Dendritic cell treated with granulocyte-macrophage colony-stimulating factor and Interleukin-4, amounts not matched to agents 40 ng/mL and 50 ng/mL, for 4 days (primary cell): Measurements from ENCODE around the gene TXNDC8.

Source experiments
- H3K27ac Mint-ChIP-seq: one replicate; pipeline ENCODE4 v1.8.0; 2022; ENCODE audit warnings: mild to moderate bottlenecking, mixed read lengths
- H3K27me3 Mint-ChIP-seq: one replicate; pipeline ENCODE4 v1.8.0; 2022; ENCODE audit warnings: mild to moderate bottlenecking, mixed read lengths
- H3K36me3 Mint-ChIP-seq: one replicate; pipeline ENCODE4 v1.8.0; 2022; ENCODE audit warnings: low read depth, mixed read lengths
- H3K4me1 Mint-ChIP-seq: one replicate; pipeline ENCODE4 v1.8.0; 2022; ENCODE audit warnings: low read depth, mixed read lengths
- H3K4me3 Mint-ChIP-seq: one replicate; pipeline ENCODE4 v1.8.0; 2022; ENCODE audit warnings: mild to moderate bottlenecking, moderate library complexity, mixed read lengths
- H3K9me3 Mint-ChIP-seq: one replicate; pipeline ENCODE4 v1.8.0; 2022; ENCODE audit warnings: mixed read lengths
- intact Hi-C: fragments of 100-400 bp; cut with micrococcal nuclease; formaldehyde crosslinking; loops from one replicate; pipeline ENCODE4 v1.15.0; 2022

Gene TXNDC8

GRCh38 chr9:110256380-110257096, 81.1 kb downstream of the TXNDC8 start, which contains the start of gene TXN:
TXN (minus strand) TSS chr9:110256507; CDS start chr9:110256435, 72 bp downstream.
- H3K4me3 Mint-ChIP-seq = peak within 1 kb of the TSS; percentile 98
- H3K4me1 Mint-ChIP-seq = peaks cover 67% of the 10 kb centered on the region

GRCh38 chr9:110255463-110256379, 81.9 kb downstream of the TXNDC8 start:
- H3K4me1 Mint-ChIP-seq = peaks cover 67% of the 10 kb centered on the region
- no peaks in the 10 kb centered on the region for H3K9me3 Mint-ChIP-seq
- H3K36me3 Mint-ChIP-seq = peaks cover 44% of the 10 kb centered on the region
- H3K27me3 Mint-ChIP-seq = no peaks in the 10 kb centered on the region
- intact Hi-C loops = loop anchor here (10.0 kb wide), 2 partner anchors 69 to 1229 kb away; partner anchors contain the start of gene ECPAS
- peak overlapping the region; percentile 98 for H3K4me3 Mint-ChIP-seq
- H3K27ac Mint-ChIP-seq = peak overlapping the region; percentile 96

More at GRCh38 chr9:110256380-110257096, 81.1 kb downstream of the TXNDC8 start, which contains the start of gene TXN:
- no peaks in the 10 kb centered on the region for H3K27me3 Mint-ChIP-seq
- H3K36me3 Mint-ChIP-seq = peaks cover 36% of the 10 kb centered on the region
- H3K27ac Mint-ChIP-seq = peak within 1 kb of the TSS; percentile 96
- intact Hi-C loops = loop anchor here (10.0 kb wide), 2 partner anchors 68 to 1228 kb away; partner anchors contain the start of gene ECPAS
- no peaks in the 10 kb centered on the region for H3K9me3 Mint-ChIP-seq

- Mint-ChIP-seq H3K27ac (peak overlapping the region; percentile 96), H3K4me1 (peaks cover 66% of the 10 kb centered on the region), H3K4me3 (peak overlapping the region; percentile 98), H3K9me3 (no peaks in the 10 kb centered on the region), H3K36me3 (peaks cover 50% of the 10 kb centered on the region), H3K27me3 (no peaks in the 10 kb centered on the region)
- intact Hi-C loops = loop anchor here (10.0 kb wide), 2 partner anchors 70 to 1230 kb away; partner anchors contain the start of gene ECPAS
Measured at GRCh38 chr9:110255034-110255462, 82.6 kb downstream of the TXNDC8 start.

GRCh38 chr9:110254500-110254899, 83.2 kb downstream of the TXNDC8 start:
- Mint-ChIP-seq H3K9me3 (no peaks in the 10 kb centered on the region), H3K36me3 (peaks cover 56% of the 10 kb centered on the region), H3K4me3 (peak overlapping the region; percentile 98), H3K27me3 (no peaks in the 10 kb centered on the region), H3K27ac (peak overlapping the region; percentile 96), H3K4me1 (peaks cover 66% of the 10 kb centered on the region)
- intact Hi-C loops = loop anchor here (10.0 kb wide), 2 partner anchors 70 to 1230 kb away; partner anchors contain the start of gene ECPAS
